ENCODE measurements around the gene FKBP6. TPM values are rescaled to one million over a fixed set of nuclear protein-coding genes. Genes with fewer than 3 reads are reported as not detected.
A peak's percentile ranks its signal among the peaks of the same experiment; 100 is the strongest.

FKBP6 gene
- total and polyA plus RNA-seq, 9 of the 15 experiments (the other 6 are each of a cell fraction or from before 2014, with no cell fraction given) = not detected

GRCh38 chr7:73354196-73354595 lies 26.2 kb downstream of the FKBP6 start:
- DNase-seq (ENCODE audit: extremely low read depth in 1 of 4, low spot score in 3 of 4) = no peak
- peaks cover 2% of the 10 kb centered on the region for H3K9me3 ChIP-seq (replicated peaks; ENCODE audit: control insufficient read depth, insufficient read depth, low read depth, low read length)
- peaks cover 66 to 90% of the 10 kb centered on the region in 2 experiments for H3K27me3 ChIP-seq (ENCODE audit: control insufficient read depth in 2 of 2, insufficient read depth in 2 of 2, low read length in 2 of 2)
- no peak overlapping the region for H2AFZ ChIP-seq (ENCODE audit: low read depth, low read length)
- TF ChIP-seq FOXJ3 (CRISPR knock-in tag; IDR thresholded peaks at IDR 0.05) = no peak
- TF ChIP-seq RAD51 (IDR thresholded peaks at IDR 0.05; ENCODE audit: borderline replicate concordance, low read depth) = no peak
- H3K27ac ChIP-seq (ENCODE audit: extremely low read depth, low read depth, low read length) = no peak overlapping the region
- peaks cover 0 to 17% of the 10 kb centered on the region in 2 experiments; a peak in 3 of 5 replicates for H3K4me1 ChIP-seq (replicated peaks in 1 of 2; ENCODE audit: control insufficient read depth in 2 of 2, insufficient read depth in 2 of 2, low read length in 2 of 2)
- CTCF ChIA-PET (ENCODE audit: low intra/inter-chr PET ratio) = no interaction called here
- H3K79me2 ChIP-seq (ENCODE audit: control insufficient read depth, insufficient read depth, low read length) = no peaks in the 10 kb centered on the region
- H3K36me3 ChIP-seq (ENCODE audit: control insufficient read depth, insufficient read depth, low read length) = no peaks in the 10 kb centered on the region
- H3K4me2 ChIP-seq (ENCODE audit: insufficient read depth, low read length) = no peak overlapping the region
- intact Hi-C loops (cut with micrococcal nuclease) = no loop called here
- FAIRE-seq = no peak
- 35% methylated on average over 9 of the region's 9 CpGs for WGBS (ENCODE audit: insufficient coverage, low coverage, missing lambda C conversion rate)
- no peak overlapping the region for H3K4me3 ChIP-seq
- in situ Hi-C loops (cut with MboI) = no loop called here
- no peak overlapping the region for H3K9ac ChIP-seq (ENCODE audit: insufficient read depth in 1 of 2, low read depth in 2 of 2, low read length in 2 of 2)
- no peaks in the 10 kb centered on the region for H4K20me1 ChIP-seq (replicated peaks; ENCODE audit: control insufficient read depth, insufficient read depth, low read length)
- H3K9me1 ChIP-seq (ENCODE audit: control insufficient read depth, insufficient read depth, low read length) = no peaks in the 10 kb centered on the region
- POLR2A ChIA-PET = no interaction called here
- no TSS peak for BruUV-seq (replicated peaks)
- ATAC-seq = no peak; the same call in 2 of the 3 replicates

- no peak for DNase-seq (ENCODE audit: extremely low read depth in 1 of 4, low spot score in 3 of 4)
- in situ Hi-C loops (cut with MboI) (no loop called here), intact Hi-C loops (cut with micrococcal nuclease) (no loop called here)
- H3K27me3 ChIP-seq (ENCODE audit: control insufficient read depth in 2 of 2, insufficient read depth in 2 of 2, low read length in 2 of 2) = peaks cover 68 to 92% of the 10 kb centered on the region in 2 experiments
- ChIA-PET POLR2A (no interaction called here), CTCF (ENCODE audit: low intra/inter-chr PET ratio) (no interaction called here)
- peak; percentile 54 for FAIRE-seq
- H3K4me3 ChIP-seq = no peak overlapping the region
- no peaks in the 10 kb centered on the region for H3K9me1 ChIP-seq (ENCODE audit: control insufficient read depth, insufficient read depth, low read length)
- 10% methylated on average over 17 of the region's 17 CpGs for WGBS (ENCODE audit: insufficient coverage, low coverage, missing lambda C conversion rate)
- H3K27ac ChIP-seq (ENCODE audit: extremely low read depth, low read depth, low read length) = no peak overlapping the region
- H3K79me2 ChIP-seq (ENCODE audit: control insufficient read depth, insufficient read depth, low read length) = no peaks in the 10 kb centered on the region
- peaks cover 2% of the 10 kb centered on the region for H3K9me3 ChIP-seq (replicated peaks; ENCODE audit: control insufficient read depth, insufficient read depth, low read depth, low read length)
- H2AFZ ChIP-seq (ENCODE audit: low read depth, low read length) = no peak overlapping the region
- BruUV-seq (replicated peaks) = no TSS peak
- H3K4me2 ChIP-seq (ENCODE audit: insufficient read depth, low read length) = no peak overlapping the region
- H3K9ac ChIP-seq (ENCODE audit: insufficient read depth in 1 of 2, low read depth in 2 of 2, low read length in 2 of 2) = 0 out of 4 replicates have a peak overlapping the region, but pooled peaks of 1 of the 2 experiments have one; percentile 11
- H3K4me1 ChIP-seq (replicated peaks in 1 of 2; ENCODE audit: control insufficient read depth in 2 of 2, insufficient read depth in 2 of 2, low read length in 2 of 2) = peaks cover 0 to 18% of the 10 kb centered on the region in 2 experiments; a peak in 3 of 5 replicates
- no peaks in the 10 kb centered on the region for H4K20me1 ChIP-seq (replicated peaks; ENCODE audit: control insufficient read depth, insufficient read depth, low read length)
- peak; percentile 14; the same call in 1 of the 3 replicates for ATAC-seq
- no peaks in the 10 kb centered on the region for H3K36me3 ChIP-seq (ENCODE audit: control insufficient read depth, insufficient read depth, low read length)
- TF ChIP-seq ZBTB12 (CRISPR knock-in tag; IDR thresholded peaks at IDR 0.05) (no peak), ZMIZ1 (IDR thresholded peaks at IDR 0.05; ENCODE audit: low read depth in 2 of 2, low read length in 2 of 2) (no peak), ZNF507 (tag; conservative IDR thresholded peaks at IDR 0.05) (no peak), SFPQ (IDR thresholded peaks at IDR 0.05; ENCODE audit: low read depth, low read length) (no peak)
Observed at GRCh38 chr7:73354821-73355220, 26.9 kb downstream of the FKBP6 start.
